NCI-H345 (cell line): ENCODE data around the gene METTL8.
"Not testable (repeated sequence)": the region's sequence is repeated elsewhere in the genome, so short reads cannot be mapped to it uniquely, and the experiment has no call there.

Experiments
- DNase-seq: peaks from one replicate; lab custom pipeline; 2025; lab: John Stamatoyannopoulos, UW

The METTL8 gene

GRCh38 chr2:171422710-171423495 is 10.9 kb downstream of the METTL8 start:
- not testable (repeated sequence) for DNase-seq

- DNase-seq: no peak
Observed at GRCh38 chr2:171420728-171421563, 12.8 kb downstream of the METTL8 start.

- DNase-seq: no peak
Observed at GRCh38 chr2:171419333-171419732, 14.5 kb downstream of the METTL8 start.

- peak; percentile 89 for DNase-seq
Observed at GRCh38 chr2:171416009-171416926, 17.5 kb downstream of the METTL8 start.

DNA sequence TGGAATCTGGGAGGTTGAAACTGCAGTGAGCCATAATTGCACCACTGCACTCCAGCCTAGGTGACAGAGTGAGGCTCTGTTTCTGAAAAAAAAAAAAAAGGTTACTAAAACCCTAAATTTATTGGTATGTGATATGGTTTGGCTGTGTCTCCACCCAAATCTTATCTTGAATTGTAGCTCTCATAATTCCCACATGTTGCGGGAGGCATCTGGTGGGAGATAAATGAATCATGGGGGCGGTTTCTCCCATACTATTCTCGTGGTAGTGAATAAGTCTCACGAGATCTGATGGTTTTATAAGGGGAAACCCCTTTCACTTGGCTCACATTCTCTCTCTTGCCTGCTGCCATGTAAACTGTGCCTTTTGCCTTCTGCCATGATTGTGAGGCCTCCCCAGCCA is 19.1 kb downstream of the METTL8 start:
- not testable (repeated sequence) for DNase-seq

GRCh38 chr2:171412571-171413175 is 21.1 kb downstream of the METTL8 start:
- DNase-seq: no peak

DNA sequence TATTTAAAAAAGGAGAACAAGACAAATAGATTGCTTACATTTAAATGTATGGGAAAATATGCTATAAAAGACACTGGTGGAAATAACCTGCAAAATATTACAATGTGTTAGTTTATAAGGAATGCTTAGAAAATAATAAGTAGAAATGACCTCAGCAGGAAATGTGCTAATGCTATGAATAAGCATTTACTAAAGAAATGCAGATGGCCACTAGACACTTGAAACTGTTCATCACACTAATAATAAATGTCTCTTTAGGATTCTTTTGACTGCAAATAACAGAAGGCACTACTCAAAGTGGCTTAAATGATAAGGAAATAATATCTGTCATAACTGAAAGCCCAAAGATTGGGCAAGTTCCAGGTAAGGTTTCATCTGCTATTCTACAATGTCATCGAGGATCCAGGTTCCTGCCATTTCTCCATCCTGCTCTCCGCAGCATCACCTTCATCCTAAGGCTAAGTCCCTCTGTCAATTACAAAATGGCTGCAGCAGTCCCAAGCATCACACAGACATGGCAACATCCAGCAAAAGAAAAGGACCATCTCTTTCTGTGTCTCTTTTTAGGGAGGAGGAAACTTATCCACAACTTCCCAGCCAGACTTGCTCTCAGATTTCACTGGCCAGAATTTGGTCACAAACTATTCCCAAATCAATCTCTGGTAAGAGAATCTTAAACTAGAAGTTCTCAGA is 21.9 kb downstream of the METTL8 start:
- no peak for DNase-seq

- DNase-seq: no peak
Observed at GRCh38 chr2:171411214-171411613, 22.6 kb downstream of the METTL8 start.

DNA sequence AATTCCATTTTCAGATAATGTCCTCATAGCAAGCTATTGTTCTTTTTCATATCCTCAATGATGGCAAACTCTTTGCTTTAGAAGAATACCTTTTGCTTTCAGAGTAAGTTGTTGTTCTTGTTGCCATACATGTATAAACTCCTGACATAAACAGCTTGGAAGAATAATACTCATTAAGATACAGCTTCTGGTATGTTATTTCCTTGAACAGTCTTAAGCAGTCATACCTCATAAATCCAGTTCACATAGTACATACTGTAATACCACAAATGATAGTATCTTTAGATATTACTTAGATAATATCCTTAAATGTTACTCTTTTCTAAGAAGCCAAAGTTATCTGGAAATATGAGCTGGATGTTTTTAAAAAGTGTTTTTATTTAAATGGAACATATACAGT is 23.2 kb downstream of the METTL8 start:
- no peak for DNase-seq

- DNase-seq: no peak
Observed at GRCh38 chr2:171410101-171410500, 23.7 kb downstream of the METTL8 start.

- DNase-seq: no peak
Observed at GRCh38 chr2:171409436-171409971, 24.3 kb downstream of the METTL8 start.

GRCh38 chr2:171407676-171408044 is 26.1 kb downstream of the METTL8 start:
- DNase-seq: no peak

DNA sequence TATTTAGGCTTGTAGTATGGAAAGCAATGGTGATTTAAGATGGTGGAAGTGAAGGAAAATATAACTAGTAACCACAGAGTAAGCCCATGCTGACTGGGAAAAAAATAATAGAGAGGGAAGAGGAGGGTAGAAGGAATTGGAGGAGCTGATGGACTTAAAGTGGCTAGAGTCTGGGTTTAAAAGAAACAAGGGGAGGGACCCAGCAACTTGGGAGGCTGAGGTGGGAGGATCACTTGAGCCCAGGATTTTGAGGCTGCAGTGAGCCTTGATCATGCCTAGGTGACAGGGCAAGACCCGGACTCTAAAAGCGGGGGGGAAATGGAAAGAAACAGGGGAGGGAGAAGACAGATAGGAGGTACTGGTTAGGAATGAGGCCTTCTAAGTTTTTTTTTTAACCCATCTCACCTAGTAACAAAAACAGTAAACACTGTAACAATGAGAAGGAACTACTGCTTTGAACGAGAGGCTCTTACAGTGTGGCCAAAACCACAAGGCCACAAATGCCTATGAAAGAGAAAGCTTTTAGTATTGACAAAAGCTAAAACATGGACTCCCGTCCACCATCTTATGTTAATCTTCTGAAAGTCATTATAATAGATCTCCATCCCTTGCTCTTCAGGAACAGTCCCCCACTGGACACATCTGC is 26.6 kb downstream of the METTL8 start:
- no peak for DNase-seq

GRCh38 chr2:171406044-171406443 is 27.7 kb downstream of the METTL8 start:
- DNase-seq: no peak

GRCh38 chr2:171405546-171405945 is 28.2 kb downstream of the METTL8 start:
- DNase-seq: no peak

- DNase-seq: no peak
Observed at GRCh38 chr2:171404719-171405118, 29.1 kb downstream of the METTL8 start.

DNA sequence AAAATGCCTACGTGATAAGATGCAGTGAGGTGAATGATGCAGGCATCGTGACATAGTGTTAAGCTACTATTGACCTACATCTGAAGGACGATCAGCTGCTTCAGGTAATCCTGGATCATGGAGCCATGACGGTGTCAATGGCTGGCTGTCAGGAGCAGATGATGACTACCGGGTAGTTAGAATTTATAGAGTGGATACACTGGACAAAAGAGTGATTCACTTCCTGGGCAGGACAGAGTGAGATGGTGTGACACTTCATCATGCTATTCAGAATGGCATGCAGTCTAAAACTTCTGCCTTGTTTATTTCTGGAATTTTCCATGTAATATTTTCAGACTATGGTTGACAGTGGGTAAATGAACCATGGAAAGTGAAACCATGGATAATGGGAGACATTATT is 29.5 kb downstream of the METTL8 start:
- no peak for DNase-seq

GRCh38 chr2:171402906-171403580 is 30.7 kb downstream of the METTL8 start:
- DNase-seq: no peak

GRCh38 chr2:171401947-171402346 is 31.8 kb downstream of the METTL8 start:
- no peak for DNase-seq

GRCh38 chr2:171400395-171400794 is 33.4 kb downstream of the METTL8 start:
- DNase-seq: no peak
